Activated CD4-positive, alpha-beta T cell treated with anti-CD3 and anti-CD28 coated beads for 1 hour (primary cell): ENCODE data around the gene DCAKD.

Experiments used
- DNase-seq: peaks from one replicate; pipeline ENCODE4 v3.0.0-alpha.2; 2020

The DCAKD gene

DNA sequence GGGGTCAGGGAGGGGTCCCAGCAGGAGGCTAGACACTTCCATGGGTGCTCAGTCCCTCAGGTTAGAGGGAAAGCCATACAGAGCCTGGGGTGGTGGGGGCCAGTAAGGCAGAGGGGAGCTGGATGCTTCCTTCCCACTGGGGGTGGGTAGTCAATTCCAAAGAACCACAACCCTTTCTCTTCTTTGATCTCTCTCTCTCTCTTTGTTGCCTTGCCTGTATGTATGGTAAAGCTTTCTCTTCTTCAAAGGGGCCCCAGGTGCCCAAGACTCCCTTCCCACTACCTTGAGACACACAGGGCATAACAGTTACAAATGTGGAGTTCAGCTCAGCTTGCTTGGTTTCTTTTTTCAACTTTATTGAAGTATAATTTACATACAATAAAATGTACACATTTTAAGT, 52.8 kb downstream of the DCAKD start:
- DNase-seq: no peak

DNA sequence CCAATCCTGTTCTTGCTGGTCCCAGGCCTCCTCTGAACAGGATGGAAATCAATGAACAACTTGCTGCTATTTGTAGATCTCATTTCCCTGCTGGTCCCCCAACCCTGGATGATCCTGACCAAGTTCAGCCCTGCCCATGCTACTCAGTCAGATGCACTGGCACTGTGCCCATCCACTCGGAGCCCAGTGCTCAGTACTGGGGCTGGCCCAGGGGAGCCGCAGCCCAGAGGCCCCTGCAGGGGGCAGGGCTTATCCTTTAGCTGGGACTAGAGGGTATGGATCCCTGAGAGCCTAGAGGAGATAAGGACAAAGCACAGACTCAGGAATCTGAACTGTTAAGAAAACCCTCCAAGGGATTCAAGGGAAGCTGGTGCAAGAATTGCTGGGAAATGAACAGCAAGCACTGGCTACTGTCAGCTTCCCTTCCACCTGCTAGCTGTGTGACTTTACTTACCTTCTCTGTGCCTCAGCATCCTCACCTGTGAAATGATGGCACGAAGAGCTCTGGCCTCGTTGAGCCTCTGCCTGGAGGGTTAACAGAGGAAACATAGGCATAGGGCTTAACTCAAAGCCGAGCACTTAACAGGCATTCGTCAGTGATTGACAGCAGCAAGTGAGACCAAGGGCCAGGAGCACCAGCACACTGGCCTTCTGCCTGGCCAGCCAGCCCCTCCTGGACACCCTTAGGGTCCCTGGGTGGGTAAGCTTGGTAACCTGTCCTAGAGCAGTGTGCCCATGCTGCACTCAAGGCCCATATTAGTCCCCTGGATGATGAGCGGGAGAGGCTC, 53.5 kb downstream of the DCAKD start:
- no peak for DNase-seq

DNA sequence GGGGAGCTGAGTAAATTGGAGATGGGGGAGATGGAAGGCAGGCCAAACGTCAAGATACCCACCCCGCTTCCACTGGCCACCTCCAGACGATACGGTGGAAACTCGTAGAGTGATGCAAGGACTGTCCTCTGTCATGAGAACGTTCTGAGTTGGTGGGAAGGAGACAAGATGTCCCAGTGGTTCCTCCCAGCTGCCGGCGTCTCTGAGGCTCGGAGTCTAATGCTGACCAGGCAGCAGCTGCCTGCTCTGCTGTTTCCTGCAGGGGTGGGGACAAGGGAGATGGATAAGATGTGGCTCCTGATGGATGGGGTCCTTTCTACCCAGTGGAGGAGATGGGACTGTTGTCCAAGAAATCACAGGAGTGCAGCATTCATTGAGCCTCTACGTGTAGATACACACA, 55.1 kb downstream of the DCAKD start:
- no peak for DNase-seq

GRCh38 chr17:44995436-44996001, 55.9 kb downstream of the DCAKD start:
- DNase-seq: no peak

DNA sequence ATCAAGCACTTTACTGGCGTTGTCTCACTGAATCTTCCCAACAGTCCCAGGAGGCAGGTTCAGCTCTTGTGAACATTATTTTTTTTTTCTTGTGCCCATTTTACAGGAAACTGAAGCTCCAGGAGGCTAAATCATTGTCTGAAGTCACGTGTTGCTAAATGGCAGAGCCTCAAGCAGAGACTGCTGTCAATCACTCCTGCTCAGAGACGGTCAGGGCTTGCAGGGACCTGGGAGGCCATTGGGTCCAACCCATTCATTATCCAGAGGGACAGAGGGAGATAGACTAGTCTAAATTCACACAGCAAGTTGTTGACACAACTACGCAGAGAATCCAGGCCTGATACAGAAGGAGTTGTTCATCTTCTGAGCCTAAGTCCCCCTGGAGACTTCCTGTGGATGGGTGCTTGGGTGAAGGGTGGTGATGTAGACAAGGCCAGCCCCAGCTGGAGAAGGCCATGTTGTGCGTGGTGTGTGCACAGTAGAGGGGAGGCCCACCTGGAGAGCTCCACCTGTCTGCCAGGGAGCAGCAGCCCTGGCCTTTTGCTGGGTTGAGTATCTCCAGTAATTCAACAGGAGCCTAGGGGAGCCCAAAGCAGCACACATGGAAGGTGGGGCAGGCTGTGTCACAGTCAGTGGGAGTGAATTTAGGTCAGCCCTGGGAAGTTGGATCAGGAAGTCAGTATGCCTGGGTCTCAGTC, 59.0 kb downstream of the DCAKD start:
- no peak for DNase-seq

DNA sequence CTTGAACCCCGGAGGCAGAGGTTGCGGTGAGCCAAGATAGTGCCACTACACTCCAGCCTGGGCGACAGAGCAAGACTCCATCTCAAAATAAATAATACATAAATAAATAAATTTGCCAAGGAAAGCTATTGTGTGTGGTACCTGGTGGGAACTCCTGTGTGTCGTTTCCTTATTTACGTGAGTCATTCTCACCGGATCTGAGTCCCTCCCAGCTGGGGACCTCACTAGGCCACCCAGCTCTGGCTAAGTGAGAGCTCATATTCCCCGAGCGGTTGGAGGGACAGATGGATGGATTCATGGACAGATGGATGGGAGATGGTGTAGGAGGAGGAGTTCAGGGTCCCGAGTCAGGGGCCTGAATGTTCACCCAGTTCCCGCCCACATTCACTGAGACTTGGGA, 60.4 kb downstream of the DCAKD start:
- DNase-seq: no peak

DNA sequence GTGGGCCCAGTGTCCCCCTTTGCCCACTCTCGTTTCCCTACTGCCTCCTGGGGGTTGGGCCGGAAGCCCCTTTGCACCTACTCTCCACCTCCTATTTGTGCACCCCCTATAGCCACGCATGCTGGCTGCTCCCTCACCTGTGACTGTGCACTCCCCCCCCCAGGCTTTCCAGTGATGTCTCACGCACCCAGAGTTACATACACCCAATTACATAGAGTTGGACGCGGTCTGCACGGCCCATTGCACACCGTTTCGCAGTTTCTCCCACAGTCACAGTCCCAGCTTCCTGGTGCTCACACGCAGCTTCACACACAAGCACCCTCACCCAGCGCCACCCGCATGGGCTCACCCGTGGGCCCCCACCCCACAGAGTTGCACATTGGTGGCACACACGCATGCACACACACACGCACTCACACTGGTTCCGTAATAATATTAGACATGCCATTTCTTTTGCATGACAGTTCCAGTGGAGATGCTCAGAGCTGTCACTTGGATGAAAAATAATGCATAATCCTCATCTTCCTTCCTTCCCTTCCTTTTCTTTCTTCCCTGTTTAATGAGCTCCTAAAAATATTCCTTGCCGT, 61.8 kb downstream of the DCAKD start:
- no peak for DNase-seq

GRCh38 chr17:44988044-44988942, 63.1 kb downstream of the DCAKD start:
- DNase-seq: no peak

GRCh38 chr17:44983563-44983962, 67.9 kb downstream of the DCAKD start:
- DNase-seq: no peak

DNA sequence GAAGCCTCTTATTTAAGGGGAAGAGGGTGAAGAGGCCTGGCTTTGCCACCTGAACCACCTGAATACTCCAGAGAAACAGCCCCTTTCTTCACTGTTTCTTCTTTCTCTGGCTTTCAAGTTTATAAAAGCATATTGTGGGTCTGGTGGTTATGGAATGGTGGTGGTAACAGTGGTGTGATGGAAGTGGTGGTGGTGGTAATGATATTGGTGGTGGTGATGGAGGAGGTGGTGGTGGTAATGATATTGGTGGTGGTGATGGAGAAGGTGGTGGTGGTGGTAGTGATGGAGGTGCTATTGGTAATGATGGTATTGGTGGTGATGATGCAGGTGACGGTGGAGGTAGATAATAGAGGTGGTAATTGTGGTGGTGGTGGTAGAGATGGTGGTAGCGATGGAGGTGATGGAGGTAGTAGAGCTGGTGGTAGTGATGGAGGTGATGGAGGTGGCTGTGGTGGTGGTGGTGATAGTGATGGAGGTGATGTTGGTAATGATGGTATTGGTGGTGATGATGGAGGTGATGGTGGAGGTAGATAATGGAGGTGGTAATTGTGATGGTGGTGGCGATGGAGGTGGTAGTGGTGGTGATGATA, 69.2 kb downstream of the DCAKD start:
- no peak for DNase-seq

DNA sequence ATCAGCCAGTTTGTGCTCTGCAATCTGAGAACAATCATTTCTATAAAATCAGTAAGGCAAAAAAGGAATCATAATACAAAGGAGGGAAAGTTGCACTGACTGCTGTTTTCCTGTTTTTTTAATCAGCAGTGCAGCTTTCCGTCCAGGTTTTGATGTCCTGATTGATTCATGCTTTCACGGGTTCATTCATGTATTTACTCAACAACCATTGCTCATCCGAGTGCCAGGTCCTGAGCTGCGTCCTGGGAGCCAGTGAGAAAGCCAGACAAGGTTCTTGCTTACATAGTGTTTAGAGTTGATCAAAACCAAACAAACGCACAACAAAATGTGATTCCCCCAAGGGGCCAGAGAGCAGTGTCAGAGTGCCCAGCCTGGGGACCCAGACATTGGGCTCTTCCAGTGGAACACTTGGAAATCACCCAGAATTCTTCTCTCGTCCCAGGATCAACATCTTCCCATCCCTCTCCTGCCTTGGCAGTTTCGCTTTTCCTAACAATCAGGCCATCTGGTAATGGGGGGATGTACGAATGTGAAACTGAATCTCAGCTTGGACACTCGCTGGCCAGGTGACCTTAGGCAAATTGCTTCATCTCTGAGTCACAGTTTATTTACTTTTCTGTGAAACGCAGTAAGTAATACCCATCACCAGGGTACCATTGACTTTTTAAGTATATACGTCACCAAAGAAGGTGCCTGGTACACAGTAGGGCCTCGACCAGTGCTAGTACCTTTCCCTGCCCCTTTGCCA, 70.0 kb downstream of the DCAKD start:
- no peak for DNase-seq

DNA sequence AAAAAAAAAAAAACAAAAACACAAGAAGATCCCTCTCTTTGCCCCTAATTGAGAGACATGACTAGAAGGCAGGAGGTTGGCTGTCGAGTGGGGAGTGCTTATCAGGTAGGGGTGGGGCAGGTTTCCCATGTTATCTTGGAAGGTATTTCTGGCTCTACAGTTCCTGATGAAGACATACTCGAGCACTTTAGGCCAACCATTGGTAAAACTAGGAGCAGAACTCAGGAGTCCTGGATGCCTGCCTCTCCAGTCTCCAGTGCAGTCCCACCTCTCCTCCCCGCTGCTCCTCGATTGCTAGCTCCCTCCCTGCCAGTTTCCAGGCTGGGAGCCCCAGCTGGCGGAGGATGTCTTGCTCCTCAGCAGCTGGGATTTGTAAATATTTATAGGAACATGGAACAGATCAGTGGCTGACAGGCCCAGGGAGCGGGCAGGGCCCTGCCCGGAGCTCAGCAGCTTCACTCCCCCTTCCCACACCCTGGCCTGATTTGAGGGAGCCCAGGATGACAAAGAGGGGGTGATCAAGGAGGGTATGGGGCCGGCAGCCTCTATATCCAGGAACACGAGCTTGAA, 71.9 kb downstream of the DCAKD start:
- DNase-seq: no peak

DNA sequence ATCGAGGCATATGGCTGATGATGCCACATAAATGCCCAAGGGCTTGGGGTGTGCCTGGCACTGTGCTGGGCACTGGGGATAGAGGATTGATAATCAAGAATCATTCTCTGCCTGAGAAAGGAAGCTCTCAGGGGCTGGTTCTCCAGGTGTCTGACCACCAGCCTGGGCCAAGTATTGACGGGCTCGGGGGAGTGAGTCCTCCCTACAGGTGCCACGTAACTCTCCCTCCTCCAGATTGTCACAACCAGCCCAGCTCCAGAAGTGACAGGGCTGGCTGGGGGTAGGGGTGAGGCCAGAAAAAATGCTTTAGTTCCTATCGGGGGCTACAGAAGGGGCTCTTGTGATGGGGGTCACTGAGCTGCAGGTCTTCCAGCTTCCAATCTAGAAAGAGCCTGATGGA, 72.6 kb downstream of the DCAKD start:
- DNase-seq: no peak

DNA sequence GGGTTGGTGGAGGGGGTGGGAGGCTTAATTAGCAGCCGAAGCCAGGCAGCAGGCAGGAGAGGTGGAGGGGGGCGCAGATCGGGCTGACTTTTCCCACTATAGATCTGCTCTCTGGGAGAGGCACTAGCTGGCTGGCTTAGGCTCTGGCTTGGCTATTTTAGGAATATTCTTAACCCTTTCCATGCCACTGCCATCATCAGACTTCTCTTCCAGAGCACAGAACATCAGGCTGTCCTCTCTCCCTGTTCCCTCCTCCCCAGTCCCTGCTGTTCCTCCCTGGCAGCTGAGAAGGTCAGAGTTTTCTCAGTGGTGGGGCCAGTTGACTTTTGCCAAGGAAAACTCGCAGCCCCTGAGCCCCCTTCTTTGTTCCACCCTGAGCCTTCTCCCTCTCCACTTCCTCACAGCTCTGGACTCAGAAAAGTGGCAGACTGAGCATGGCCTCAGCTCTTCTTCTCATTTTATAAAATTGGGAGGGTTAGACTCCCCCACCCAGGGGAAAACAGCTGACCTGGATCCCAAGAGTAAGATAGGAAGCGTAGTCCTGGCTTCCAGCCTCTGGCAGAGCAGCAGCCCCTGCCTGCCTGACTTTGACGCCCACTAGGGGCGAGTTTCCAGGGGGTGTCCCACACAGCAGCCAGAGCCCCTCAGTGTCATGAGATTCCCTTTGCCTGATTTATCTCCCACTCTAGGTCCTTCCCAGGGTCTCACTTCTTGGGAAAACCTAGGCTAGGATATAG, 73.5 kb downstream of the DCAKD start:
- DNase-seq: no peak

DNA sequence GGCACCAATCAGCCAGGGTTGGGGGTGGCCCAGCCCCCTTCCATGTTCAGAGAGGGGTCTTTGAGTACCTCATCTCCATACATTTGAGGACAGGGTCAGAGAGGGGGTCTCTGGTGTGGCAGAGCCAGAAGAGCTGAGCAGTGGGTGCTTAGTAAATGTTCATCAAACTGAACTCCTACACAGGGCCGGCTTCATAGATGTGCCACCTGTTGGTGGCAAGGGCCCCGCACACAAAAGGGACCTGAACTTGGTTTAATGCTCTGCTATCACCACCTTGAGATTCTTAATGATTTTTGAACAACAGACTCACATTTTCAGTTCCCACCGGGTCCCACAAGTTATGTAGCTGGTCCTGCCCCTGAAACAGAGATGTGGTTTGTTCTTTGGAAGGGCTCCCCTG, 74.4 kb downstream of the DCAKD start:
- DNase-seq: no peak

- DNase-seq: no peak
Observed at GRCh38 chr17:44976206-44976605, 75.2 kb downstream of the DCAKD start.
